Measurements from ENCODE around the gene PDZD2. TPM values are rescaled to one million over a fixed set of nuclear protein-coding genes. Genes with fewer than 3 reads are reported as not detected.

The PDZD2 gene
- total and polyA plus RNA-seq, 2 experiments from 2014 or later: 8.3 to 16.9 TPM

GRCh38 chr5:32071351-32071944, 432.5 kb downstream of the PDZD2 start (continued):
- TF ChIP-seq REST (IDR thresholded peaks at IDR 0.05; ENCODE audit: unreplicated experiment): no peak
- no peak for TF ChIP-seq CTCF (conservative IDR thresholded peaks at IDR 0.05; ENCODE audit: low read depth in 2 of 2)
- TF ChIP-seq ZNF114 (CRISPR knock-in tag; IDR thresholded peaks at IDR 0.05): no peak
- no peak for TF ChIP-seq STAT1 (IDR thresholded peaks at IDR 0.05; ENCODE audit: unreplicated experiment)

GRCh38 chr5:32072054-32072453, 433.1 kb downstream of the PDZD2 start:
- ATAC-seq: no peak
- no peak overlapping the region for H3K4me2 ChIP-seq
- H3K36me3 Mint-ChIP-seq (ENCODE audit: low read depth): 0 out of 3 replicates have a peak, but pooled peaks cover 4% of the 10 kb centered on the region
- H3K79me2 ChIP-seq (replicated peaks; ENCODE audit: insufficient read depth): no peaks in the 10 kb centered on the region
- no peaks in the 10 kb centered on the region for H3K4me1 Mint-ChIP-seq
- H3K9me3 Mint-ChIP-seq: no peaks in the 10 kb centered on the region
- peaks cover 6% of the 10 kb centered on the region for H3K27me3 Mint-ChIP-seq (ENCODE audit: insufficient read depth, low read depth, poor library complexity)
- H3F3A ChIP-seq (replicated peaks; ENCODE audit: low read depth): no peaks in the 10 kb centered on the region
- H2AFZ ChIP-seq: no peak overlapping the region
- no peaks in the 10 kb centered on the region for H3K27me3 ChIP-seq (ENCODE audit: insufficient read depth)
- no peak for DNase-seq (ENCODE audit: low spot score)
- H3K27ac Mint-ChIP-seq: 0 out of 2 replicates have a peak overlapping the region, but pooled peaks have one; percentile 11
- no peak overlapping the region for H3K27ac ChIP-seq (ENCODE audit: low read depth)
- H3K4me3 Mint-ChIP-seq: no peak overlapping the region
- H3K4me1 ChIP-seq (ENCODE audit: insufficient read depth): no peaks in the 10 kb centered on the region
- H4K20me1 ChIP-seq (replicated peaks; ENCODE audit: insufficient read depth): no peaks in the 10 kb centered on the region
- H3K9me2 ChIP-seq (ENCODE audit: insufficient read depth): no peaks in the 10 kb centered on the region
- no peak overlapping the region for H3K4me3 ChIP-seq
- H3K36me3 ChIP-seq (ENCODE audit: insufficient read depth): no peaks in the 10 kb centered on the region
- TF ChIP-seq NANOG (IDR thresholded peaks at IDR 0.05; ENCODE audit: borderline replicate concordance) (no peak), CTCF (conservative IDR thresholded peaks at IDR 0.05; ENCODE audit: low read depth in 2 of 2) (no peak), EZH2 (IDR thresholded peaks at IDR 0.05; ENCODE audit: low read depth, unreplicated experiment) (no peak), ETS1 (IDR thresholded peaks at IDR 0.05) (no peak), EZH2phosphoT487 (IDR thresholded peaks at IDR 0.05; ENCODE audit: unreplicated experiment) (no peak), STAT1 (IDR thresholded peaks at IDR 0.05; ENCODE audit: unreplicated experiment) (no peak)

Measured in GM23338 (cell line).